Measurements from ENCODE around the gene LSM14A. TPM values are rescaled to one million over a fixed set of nuclear protein-coding genes. Genes with fewer than 3 reads are reported as not detected.

The LSM14A gene
- total RNA-seq, 2 experiments from 2014 or later = 182 to 189 TPM

- no peak for TF ChIP-seq EZH2phosphoT487 (IDR thresholded peaks at IDR 0.05; ENCODE audit: borderline replicate concordance, low read depth, low read length)
- TF ChIP-seq, protein P1, sequence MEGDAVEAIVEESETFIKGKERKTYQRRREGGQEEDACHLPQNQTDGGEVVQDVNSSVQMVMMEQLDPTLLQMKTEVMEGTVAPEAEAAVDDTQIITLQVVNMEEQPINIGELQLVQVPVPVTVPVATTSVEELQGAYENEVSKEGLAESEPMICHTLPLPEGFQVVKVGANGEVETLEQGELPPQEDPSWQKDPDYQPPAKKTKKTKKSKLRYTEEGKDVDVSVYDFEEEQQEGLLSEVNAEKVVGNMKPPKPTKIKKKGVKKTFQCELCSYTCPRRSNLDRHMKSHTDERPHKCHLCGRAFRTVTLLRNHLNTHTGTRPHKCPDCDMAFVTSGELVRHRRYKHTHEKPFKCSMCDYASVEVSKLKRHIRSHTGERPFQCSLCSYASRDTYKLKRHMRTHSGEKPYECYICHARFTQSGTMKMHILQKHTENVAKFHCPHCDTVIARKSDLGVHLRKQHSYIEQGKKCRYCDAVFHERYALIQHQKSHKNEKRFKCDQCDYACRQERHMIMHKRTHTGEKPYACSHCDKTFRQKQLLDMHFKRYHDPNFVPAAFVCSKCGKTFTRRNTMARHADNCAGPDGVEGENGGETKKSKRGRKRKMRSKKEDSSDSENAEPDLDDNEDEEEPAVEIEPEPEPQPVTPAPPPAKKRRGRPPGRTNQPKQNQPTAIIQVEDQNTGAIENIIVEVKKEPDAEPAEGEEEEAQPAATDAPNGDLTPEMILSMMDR (conservative IDR thresholded peaks at IDR 0.05; ENCODE audit: low read length) = no peak
- H3K36me3 ChIP-seq (ENCODE audit: insufficient read depth, low read length) = no peaks in the 10 kb centered on the region
- no peaks in the 10 kb centered on the region for H3K9me3 ChIP-seq (ENCODE audit: low read length)
- no peaks in the 10 kb centered on the region for H3K4me1 ChIP-seq (ENCODE audit: insufficient read depth, low read length, poor library complexity, severe bottlenecking)
- POLR2A ChIA-PET = interaction anchor here (0.6 to 1.0 kb wide), 4 partner anchors 10 to 1488 kb away, joined by 3 to 7 read pairs (median 4); no protein-coding TSS in a partner anchor
- CTCF ChIA-PET (ENCODE audit: unreplicated experiment) = no interaction called here
- DNase-seq (ENCODE audit: low spot score) = no peak
- H3K27ac ChIP-seq (ENCODE audit: low read depth, low read length, poor library complexity, severe bottlenecking) = no peak overlapping the region
- no peak overlapping the region for H2AFZ ChIP-seq (ENCODE audit: low read length)
- H3K4me2 ChIP-seq (ENCODE audit: low read length) = no peak overlapping the region
- intact Hi-C loops (cut with micrococcal nuclease; ENCODE audit: unreplicated experiment) = no loop called here
- no TSS peak for BruUV-seq (replicated peaks)
- no peaks in the 10 kb centered on the region for H3K79me2 ChIP-seq (ENCODE audit: insufficient read depth, low read depth, low read length)
- no peaks in the 10 kb centered on the region for H3K9me2 ChIP-seq (ENCODE audit: insufficient read depth, low read length)
- no peak overlapping the region for H3K4me3 ChIP-seq (ENCODE audit: low read depth, low read length, poor library complexity, severe bottlenecking)
- no peaks in the 10 kb centered on the region for H4K20me1 ChIP-seq (ENCODE audit: insufficient read depth, low read length)
These were observed 36.3 kb upstream of the LSM14A start for GRCh38 chr19:34135821-34136611.

DNA sequence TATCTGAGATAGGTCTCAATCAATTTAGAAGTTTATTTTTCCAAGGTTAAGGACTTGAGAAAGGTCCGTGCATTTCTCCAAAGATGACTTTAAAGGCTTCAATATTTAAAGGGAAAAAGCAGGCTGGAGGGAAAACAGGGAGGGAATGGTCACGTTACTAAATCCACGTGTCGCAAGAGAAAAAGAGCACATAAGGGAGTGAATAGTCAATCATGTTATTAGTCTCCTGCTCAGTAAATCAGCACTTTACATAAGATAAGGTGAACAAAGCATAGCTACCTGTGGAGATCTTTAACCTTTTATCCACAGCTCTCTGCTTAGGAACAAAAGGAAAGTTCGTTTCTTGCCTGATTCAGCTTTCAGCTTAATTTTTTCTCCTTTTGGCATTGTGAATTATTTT is 31.3 kb upstream of the LSM14A start:
- Histone ChIP-seq H3K4me1 (ENCODE audit: insufficient read depth, low read length, poor library complexity, severe bottlenecking) (no peaks in the 10 kb centered on the region), H3K27ac (ENCODE audit: low read depth, low read length, poor library complexity, severe bottlenecking) (no peak overlapping the region), H3K36me3 (ENCODE audit: insufficient read depth, low read length) (no peaks in the 10 kb centered on the region), H3K9me2 (ENCODE audit: insufficient read depth, low read length) (no peaks in the 10 kb centered on the region), H4K20me1 (ENCODE audit: insufficient read depth, low read length) (no peaks in the 10 kb centered on the region), H3K9me3 (ENCODE audit: low read length) (no peaks in the 10 kb centered on the region), H3K4me2 (ENCODE audit: low read length) (no peak overlapping the region), H3K79me2 (ENCODE audit: insufficient read depth, low read depth, low read length) (no peaks in the 10 kb centered on the region), H3K4me3 (ENCODE audit: low read depth, low read length, poor library complexity, severe bottlenecking) (no peak overlapping the region), H2AFZ (ENCODE audit: low read length) (no peak overlapping the region)
- POLR2A ChIA-PET = interaction anchor here (0.8 kb wide), 1 partner anchor 244 kb away, joined by 3 read pairs; no protein-coding TSS in a partner anchor
- TF ChIP-seq, protein P1 (conservative IDR thresholded peaks at IDR 0.05; ENCODE audit: low read length) = no peak
- no peak for TF ChIP-seq EZH2phosphoT487 (IDR thresholded peaks at IDR 0.05; ENCODE audit: borderline replicate concordance, low read depth, low read length)
- DNase-seq (ENCODE audit: low spot score) = no peak
- no TSS peak for BruUV-seq (replicated peaks)
- CTCF ChIA-PET (ENCODE audit: unreplicated experiment) = no interaction called here
- intact Hi-C loops (cut with micrococcal nuclease; ENCODE audit: unreplicated experiment) = no loop called here

DNA sequence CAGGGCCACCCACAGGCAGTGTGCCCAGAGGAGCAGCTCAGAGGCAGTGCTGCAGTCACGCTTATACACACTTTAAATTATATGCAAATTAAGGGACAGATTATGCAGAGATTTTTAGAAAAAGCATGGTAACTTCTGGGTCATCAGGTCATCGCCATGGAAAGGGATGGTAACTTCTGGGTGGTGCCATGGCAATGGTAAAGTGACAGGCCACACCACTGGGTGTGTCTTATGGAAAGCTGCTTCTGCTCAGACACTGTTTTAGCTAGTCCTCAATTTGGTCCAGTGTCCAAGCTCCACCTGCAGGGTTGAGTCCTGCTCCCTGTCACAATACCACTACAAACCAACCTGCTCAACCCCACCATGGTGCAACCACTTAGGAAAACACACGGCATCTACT is 29.9 kb upstream of the LSM14A start:
- BruUV-seq (replicated peaks) = no TSS peak
- no peak for DNase-seq (ENCODE audit: low spot score)
- Histone ChIP-seq H3K4me1 (ENCODE audit: insufficient read depth, low read length, poor library complexity, severe bottlenecking) (no peaks in the 10 kb centered on the region), H3K9me3 (ENCODE audit: low read length) (no peaks in the 10 kb centered on the region), H2AFZ (ENCODE audit: low read length) (no peak overlapping the region), H3K79me2 (ENCODE audit: insufficient read depth, low read depth, low read length) (no peaks in the 10 kb centered on the region), H4K20me1 (ENCODE audit: insufficient read depth, low read length) (no peaks in the 10 kb centered on the region), H3K36me3 (ENCODE audit: insufficient read depth, low read length) (no peaks in the 10 kb centered on the region), H3K27ac (ENCODE audit: low read depth, low read length, poor library complexity, severe bottlenecking) (no peak overlapping the region), H3K4me3 (ENCODE audit: low read depth, low read length, poor library complexity, severe bottlenecking) (no peak overlapping the region), H3K9me2 (ENCODE audit: insufficient read depth, low read length) (no peaks in the 10 kb centered on the region), H3K4me2 (ENCODE audit: low read length) (no peak overlapping the region)
- TF ChIP-seq, protein P1 (conservative IDR thresholded peaks at IDR 0.05; ENCODE audit: low read length) = no peak
- TF ChIP-seq EZH2phosphoT487 (IDR thresholded peaks at IDR 0.05; ENCODE audit: borderline replicate concordance, low read depth, low read length) = no peak
- POLR2A ChIA-PET = no interaction called here
- intact Hi-C loops (cut with micrococcal nuclease; ENCODE audit: unreplicated experiment) = no loop called here
- CTCF ChIA-PET (ENCODE audit: unreplicated experiment) = no interaction called here

All from OCI-LY7 (cell line).